EH (cell line): ENCODE measurements around the gene STPG3.
A peak's percentile ranks its signal among the peaks of the same experiment; 100 is the strongest.
"Not testable (repeated sequence)": the region's sequence is repeated elsewhere in the genome, so short reads cannot be mapped to it uniquely, and the experiment has no call there.

ENCODE experiments used
- DNase-seq: peaks from one replicate; pipeline ENCODE4 v3.0.0-alpha.2; 2015; ENCODE audit warnings: low read depth

The STPG3 gene

DNA sequence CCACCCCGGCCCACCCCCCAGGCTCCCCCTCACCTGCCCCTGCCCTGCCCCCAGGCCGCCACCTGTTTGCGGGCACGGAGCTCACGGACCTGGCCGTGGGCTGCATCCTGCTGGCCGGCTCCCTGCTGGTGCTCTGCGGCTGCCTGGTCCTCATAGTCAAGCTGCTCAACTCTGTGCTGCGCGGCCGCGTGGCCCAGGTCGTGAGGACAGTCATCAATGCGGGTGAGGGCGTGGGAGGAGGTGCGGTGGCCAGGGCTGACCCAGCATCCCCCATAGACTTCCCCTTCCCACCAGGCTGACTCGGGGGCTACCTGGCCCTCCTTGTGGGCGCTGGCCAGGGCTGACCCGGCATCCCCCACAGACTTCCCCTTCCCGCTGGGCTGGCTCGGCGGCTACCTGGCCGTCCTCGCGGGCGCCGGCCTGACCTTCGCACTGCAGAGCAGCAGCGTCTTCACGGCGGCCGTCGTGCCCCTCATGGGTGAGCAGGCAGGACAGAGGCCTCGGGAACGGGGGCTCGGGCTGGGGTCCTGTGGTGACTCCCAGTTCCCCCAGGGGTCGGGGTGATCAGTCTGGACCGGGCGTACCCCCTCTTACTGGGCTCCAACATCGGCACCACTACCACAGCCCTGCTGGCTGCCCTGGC, 16.9 kb upstream of the STPG3 start:
- DNase-seq = no peak

- DNase-seq = no peak
Measured at GRCh38 chr9:137234758-137235423, 16.2 kb upstream of the STPG3 start.

- no peak for DNase-seq
Measured at GRCh38 chr9:137235424-137236237, 15.5 kb upstream of the STPG3 start.

DNA sequence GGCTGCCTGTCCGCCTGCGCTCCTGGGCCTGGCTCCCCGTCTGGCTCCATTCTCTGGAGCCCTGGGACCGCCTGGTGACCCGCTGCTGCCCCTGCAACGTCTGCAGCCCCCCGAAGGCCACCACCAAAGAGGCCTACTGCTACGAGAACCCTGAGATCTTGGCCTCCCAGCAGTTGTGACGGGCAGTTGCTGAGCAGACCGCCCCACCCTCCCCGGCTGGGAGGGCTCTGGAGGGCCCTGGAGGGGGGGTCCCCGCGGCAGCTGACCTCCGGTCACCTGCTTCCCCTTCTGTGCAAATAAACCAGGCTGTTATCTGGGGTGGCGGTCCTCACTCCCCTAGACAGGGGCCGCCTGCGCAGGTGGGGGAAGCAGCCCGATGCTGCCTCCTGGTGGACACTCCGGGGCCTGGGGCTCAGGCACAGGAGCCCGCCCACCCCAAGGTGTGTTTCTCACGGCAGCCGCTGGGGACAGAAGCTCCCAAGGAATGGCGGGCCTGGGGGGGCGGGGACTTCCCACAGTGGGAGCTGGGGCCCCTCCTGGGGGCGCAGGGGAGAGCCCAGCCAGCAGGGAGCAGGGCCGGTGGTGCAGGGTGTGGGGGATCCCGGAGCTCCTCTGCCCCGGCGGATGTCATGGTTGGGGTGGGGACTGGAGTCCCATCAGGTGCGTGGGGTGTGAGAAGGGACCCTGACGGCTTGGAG, 14.7 kb upstream of the STPG3 start:
- DNase-seq = peak; percentile 77

DNA sequence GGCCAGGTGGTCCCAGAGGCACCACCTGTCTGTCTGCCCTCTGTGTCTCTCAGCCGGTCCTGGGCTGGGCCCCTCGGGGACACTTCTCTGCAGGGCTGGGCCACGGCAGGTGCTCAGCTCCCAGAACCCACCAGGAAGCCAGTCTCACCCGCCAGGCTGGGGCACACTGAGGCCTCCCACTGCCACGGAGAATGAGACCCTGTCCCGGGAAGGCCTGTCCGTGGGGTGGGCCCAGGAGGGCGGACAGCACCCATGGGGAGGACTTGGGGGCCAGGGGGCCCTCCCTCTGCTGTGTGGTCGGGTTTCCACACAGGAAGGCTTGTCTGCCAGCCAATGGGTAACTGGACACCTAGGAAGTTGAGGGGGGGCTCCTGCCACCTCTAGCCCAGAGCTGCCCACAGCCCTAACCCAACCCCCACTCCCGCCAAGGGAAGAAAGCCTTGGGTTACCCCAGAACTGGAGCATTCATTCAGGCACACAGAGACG, 14.1 kb upstream of the STPG3 start:
- DNase-seq = no peak

- DNase-seq = no peak
Measured at GRCh38 chr9:137237759-137238726, 13.0 kb upstream of the STPG3 start.

DNA sequence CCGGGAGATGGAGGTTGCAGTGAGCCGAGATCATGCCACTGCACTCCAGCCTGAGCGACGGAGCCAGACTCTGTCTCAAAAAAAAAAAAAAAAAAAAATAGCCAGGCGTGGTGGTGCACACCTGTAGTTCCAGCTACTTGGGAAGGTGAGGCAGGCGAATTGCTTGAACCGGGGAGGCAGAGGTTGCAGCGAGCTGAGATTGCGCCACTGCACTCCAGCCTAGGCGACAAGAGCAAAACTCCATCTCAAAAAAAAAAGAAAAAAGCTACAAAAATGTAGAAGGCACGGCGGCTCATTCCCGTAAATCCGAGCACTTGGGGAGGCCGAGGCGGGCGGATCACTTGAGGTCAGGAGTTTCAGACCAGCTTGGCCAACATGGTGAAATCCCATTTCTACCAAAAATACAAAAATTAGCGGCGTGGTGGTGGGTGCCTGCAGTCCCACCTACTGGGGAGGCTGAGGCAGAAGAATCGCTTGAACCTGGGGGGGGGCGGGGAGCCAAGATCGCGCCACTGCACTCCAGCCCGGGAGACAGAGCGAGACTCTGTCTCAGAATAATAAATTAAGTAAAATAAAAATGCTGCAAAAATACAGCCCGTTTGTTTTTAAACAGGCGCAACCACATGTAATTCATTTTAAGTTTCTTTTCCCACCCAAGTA, 11.4 kb upstream of the STPG3 start:
- DNase-seq = not testable (repeated sequence)

- DNase-seq = peak; percentile 75
Measured at GRCh38 chr9:137240318-137240840, 10.7 kb upstream of the STPG3 start.

DNA sequence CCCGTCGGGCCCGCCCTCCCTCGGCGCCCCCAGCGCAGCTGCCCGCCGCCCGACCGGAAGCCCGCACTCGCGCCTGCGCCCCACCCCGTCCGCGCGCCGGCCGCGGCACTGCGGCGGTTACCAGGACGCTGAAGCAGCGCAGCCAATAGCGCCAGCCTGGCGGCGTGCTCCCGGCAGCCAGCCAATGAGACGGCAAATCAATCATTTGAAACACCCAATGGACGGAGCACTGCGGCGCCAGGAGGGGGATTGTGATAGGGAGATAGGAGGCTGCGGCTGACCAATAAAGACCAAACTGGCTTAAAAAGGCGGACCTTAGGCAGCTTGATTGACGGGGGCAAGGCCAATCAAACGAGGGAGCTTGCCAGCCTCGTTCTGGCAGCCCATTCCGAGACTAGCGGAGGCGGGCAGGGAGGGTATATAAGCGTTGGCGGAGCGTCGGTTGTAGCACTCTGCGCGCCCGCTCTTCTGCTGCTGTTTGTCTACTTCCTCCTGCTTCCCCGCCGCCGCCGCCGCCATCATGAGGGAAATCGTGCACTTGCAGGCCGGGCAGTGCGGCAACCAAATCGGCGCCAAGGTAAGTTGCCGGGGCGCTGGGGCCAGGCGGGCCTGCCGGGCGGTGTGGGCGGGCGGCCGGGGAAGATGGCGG, 10.1 kb upstream of the STPG3 start, which contains the start of gene TUBB4B:
TUBB4B (plus strand) TSS at position 447 of the 649 bp plus-strand sequence; CDS start at position 521, 74 bp downstream.
- DNase-seq = peak; percentile 100

DNA sequence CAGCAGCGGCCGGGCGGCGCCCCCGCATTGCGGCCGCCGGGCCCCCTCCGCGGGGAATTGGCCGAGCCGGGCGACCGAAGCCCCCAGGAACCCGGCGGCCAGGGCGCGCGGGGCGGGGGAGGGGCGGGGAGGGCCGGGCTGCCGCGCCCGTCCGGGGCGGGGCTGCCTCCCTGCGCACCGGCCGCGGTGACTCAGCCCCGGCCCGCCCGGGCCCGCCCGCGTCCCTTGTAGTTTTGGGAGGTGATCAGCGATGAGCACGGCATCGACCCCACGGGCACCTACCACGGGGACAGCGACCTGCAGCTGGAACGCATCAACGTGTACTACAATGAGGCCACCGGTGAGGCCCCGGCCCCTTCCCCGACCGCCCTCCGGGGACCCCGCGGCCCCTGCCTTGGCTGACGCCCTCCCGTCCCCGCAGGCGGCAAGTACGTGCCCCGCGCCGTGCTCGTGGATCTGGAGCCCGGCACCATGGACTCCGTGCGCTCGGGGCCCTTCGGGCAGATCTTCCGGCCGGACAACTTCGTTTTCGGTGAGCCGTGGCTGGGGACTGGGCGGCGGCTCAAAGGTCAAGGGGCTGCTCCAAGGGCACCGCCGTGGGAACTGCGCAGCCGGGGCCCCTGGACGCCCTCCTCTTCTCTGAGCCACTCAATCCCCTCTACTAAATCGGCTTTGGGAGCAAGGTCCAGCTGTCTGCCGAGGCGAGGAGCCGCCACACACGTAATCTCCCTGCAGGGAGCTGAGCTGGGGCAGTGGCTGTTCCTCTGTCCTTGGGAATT, 9.4 kb upstream of the STPG3 start:
- DNase-seq = peak; percentile 66

- DNase-seq = no peak
Measured at GRCh38 chr9:137242269-137243203, 8.6 kb upstream of the STPG3 start.

DNA sequence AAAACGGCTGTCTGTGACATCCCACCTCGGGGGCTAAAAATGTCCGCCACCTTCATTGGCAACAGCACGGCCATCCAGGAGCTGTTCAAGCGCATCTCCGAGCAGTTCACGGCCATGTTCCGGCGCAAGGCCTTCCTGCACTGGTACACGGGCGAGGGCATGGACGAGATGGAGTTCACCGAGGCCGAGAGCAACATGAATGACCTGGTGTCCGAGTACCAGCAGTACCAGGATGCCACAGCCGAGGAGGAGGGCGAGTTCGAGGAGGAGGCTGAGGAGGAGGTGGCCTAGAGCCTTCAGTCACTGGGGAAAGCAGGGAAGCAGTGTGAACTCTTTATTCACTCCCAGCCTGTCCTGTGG, 7.8 kb upstream of the STPG3 start:
- not testable (repeated sequence) for DNase-seq

DNA sequence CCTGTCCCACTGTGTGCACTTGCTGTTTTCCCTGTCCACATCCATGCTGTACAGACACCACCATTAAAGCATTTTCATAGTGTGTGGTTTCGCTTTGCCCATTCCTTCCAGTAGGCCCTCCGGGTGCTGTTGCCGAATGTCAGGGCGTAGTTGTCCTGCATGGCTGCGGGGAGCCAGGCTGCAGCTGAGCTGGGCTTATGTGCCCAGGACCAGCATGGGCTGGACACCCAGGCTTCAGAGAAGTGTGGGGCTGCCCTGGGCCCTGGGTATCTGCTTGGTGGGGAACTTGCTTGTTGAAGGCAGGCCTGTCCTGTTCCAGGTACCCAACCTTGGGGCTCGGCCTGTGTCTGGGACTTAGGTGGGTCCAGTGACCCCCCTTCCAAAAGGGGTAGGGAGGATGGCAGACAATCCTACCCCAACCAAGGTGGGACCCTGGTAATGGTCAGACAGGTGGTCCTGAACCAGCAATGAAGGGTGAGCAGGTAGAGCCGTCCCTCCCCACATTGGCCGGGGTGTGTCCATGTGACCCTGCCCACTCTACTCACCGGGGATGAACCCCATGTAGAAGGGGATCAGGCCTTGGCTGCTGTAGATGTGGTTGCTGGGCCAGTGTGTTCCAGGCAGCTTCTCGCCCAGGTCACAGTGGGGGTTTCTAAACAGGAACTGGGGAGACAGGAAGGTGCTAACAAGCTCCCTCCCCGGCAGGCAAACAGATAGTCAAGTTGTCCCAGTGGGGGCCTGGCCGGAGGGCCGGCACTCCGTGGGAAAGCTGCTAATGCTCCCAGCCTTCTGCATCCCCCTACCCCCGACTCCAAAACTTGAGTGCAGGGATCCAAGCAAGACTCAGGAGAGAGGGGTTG, 7.2 kb upstream of the STPG3 start:
- DNase-seq = peak; percentile 23

- no peak for DNase-seq
Measured at GRCh38 chr9:137244486-137245449, 6.3 kb upstream of the STPG3 start.
